Mucosa of descending colon (tissue), 3 donors: ENCODE results near the gene PNKD. TPM values are rescaled to one million over a fixed set of nuclear protein-coding genes. Genes with fewer than 3 reads are reported as not detected.
A peak's percentile ranks its signal among the peaks of the same experiment; 100 is the strongest.

ENCODE experiments used
- ATAC-seq: fragments of 200-7000 bp; cut with Tn5 transposase; one replicate; pipeline ENCODE4 v1.9.1; 2020; ENCODE audit warnings: mild to moderate bottlenecking, moderate library complexity
- DNase-seq, 3 donors: peaks; one replicate each; pipeline ENCODE4 v3.0.0-alpha.2; 2020
- H3K36me3 ChIP-seq: fragments of 200-600 bp; one replicate; pipeline ENCODE4 v1.8.0; 2021; ENCODE audit warnings: low read depth, mild to moderate bottlenecking
- H3K4me1 ChIP-seq: fragments of 200-600 bp; one replicate; pipeline ENCODE4 v1.8.0; 2021; ENCODE audit warnings: low read depth, mild to moderate bottlenecking
- H3K4me3 ChIP-seq: fragments of 200-600 bp; one replicate; pipeline ENCODE4 v1.8.0; 2021; ENCODE audit warnings: mild to moderate bottlenecking
- H3K9me3 ChIP-seq: fragments of 200-600 bp; one replicate; pipeline ENCODE4 v1.8.0; 2021; ENCODE audit warnings: mild to moderate bottlenecking
- intact Hi-C, 2 donors: fragments of 100-400 bp; cut with DNase I in 1 of 2; cut with micrococcal nuclease in 1 of 2; formaldehyde crosslinking; loops; one replicate each; pipeline versions ENCODE4 v1.11.0 to v1.11.1; 2022; cut with DNase I, micrococcal nuclease
- total RNA-seq, 3 donors: library from RNA; stranded (reverse); fragmentation: NEBNext Ultra II Directional in 2 of 3; extraction: Animal tissue kit (Norgen Biotek cat#: 25700) in 2 of 3; gene quantifications; one replicate each; pipeline versions ENCODE4 v1.2.1 to v1.2.4, GENCODE V29; 2021 to 2023
- TF ChIP-seq, protein P1 (sequence below): fragments of 200-600 bp; IDR thresholded peaks from one replicate; pipeline ENCODE4 v1.8.0; 2022; ENCODE audit warnings: antibody characterized with exemption, mild to moderate bottlenecking
- donor health status: DM: no; HTN: no; CAD: no; lungs with moderate emphysema.
- donor health status: DM: no; HTN: no; CAD: no.
- donor health status: DM: no; HTN: yes; CAD: no.

The PNKD gene
- total RNA-seq, 3 donors from 2014 or later: 77.1 to 101 (median 92.1) TPM

DNA sequence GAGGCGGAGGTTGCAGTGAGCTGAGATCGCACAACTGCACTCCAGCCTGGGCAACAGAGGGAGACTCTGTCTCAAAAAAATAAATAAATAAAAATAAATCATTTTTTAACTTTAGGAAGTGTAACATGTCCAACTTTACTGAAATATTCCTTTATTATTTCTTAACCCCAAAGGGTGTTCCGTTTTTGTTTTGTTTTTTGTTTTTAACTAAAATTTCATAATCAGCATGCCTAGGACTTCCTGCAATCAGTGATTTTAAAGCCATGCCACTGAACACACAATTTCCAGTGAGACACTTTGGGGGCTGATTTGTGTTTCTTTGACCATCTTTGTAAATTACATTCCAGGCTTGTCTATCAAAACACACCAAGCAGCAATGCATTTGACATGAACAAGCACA, 93.4 kb downstream of the PNKD start:
- Histone ChIP-seq H3K9me3 (no peaks in the 10 kb centered on the region), H3K4me3 (no peak overlapping the region), H3K36me3 (no peaks in the 10 kb centered on the region), H3K4me1 (peaks cover 7% of the 10 kb centered on the region)
- intact Hi-C loops: no loop called here
- no peak for ATAC-seq
- DNase-seq: no peak
- TF ChIP-seq, protein P1, sequence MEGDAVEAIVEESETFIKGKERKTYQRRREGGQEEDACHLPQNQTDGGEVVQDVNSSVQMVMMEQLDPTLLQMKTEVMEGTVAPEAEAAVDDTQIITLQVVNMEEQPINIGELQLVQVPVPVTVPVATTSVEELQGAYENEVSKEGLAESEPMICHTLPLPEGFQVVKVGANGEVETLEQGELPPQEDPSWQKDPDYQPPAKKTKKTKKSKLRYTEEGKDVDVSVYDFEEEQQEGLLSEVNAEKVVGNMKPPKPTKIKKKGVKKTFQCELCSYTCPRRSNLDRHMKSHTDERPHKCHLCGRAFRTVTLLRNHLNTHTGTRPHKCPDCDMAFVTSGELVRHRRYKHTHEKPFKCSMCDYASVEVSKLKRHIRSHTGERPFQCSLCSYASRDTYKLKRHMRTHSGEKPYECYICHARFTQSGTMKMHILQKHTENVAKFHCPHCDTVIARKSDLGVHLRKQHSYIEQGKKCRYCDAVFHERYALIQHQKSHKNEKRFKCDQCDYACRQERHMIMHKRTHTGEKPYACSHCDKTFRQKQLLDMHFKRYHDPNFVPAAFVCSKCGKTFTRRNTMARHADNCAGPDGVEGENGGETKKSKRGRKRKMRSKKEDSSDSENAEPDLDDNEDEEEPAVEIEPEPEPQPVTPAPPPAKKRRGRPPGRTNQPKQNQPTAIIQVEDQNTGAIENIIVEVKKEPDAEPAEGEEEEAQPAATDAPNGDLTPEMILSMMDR: no peak

DNA sequence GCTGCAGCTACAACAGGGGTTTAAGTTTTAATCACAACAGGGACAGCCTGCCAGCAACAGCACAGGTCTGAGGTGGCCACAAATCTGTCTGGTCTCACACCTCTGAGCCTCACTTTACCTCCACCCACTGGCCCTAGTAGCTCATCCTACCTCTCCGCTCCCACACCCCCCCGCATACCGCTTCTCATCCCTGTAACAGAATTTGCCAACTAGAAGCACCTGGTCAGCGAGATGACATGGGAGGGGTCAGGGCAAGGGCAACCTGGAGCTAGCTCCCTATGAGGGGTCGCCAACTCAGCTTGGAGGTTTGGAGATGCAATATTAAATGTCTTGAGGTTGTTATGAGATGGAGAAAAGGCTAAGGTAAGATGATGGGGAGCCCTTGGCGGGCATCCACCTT, 93.9 kb downstream of the PNKD start:
- TF ChIP-seq, protein P1: no peak
- no peaks in the 10 kb centered on the region for H3K9me3 ChIP-seq
- ATAC-seq: no peak
- intact Hi-C loops: no loop called here
- no peaks in the 10 kb centered on the region for H3K36me3 ChIP-seq
- H3K4me3 ChIP-seq: no peak overlapping the region
- no peak for DNase-seq
- peaks cover 9% of the 10 kb centered on the region for H3K4me1 ChIP-seq

DNA sequence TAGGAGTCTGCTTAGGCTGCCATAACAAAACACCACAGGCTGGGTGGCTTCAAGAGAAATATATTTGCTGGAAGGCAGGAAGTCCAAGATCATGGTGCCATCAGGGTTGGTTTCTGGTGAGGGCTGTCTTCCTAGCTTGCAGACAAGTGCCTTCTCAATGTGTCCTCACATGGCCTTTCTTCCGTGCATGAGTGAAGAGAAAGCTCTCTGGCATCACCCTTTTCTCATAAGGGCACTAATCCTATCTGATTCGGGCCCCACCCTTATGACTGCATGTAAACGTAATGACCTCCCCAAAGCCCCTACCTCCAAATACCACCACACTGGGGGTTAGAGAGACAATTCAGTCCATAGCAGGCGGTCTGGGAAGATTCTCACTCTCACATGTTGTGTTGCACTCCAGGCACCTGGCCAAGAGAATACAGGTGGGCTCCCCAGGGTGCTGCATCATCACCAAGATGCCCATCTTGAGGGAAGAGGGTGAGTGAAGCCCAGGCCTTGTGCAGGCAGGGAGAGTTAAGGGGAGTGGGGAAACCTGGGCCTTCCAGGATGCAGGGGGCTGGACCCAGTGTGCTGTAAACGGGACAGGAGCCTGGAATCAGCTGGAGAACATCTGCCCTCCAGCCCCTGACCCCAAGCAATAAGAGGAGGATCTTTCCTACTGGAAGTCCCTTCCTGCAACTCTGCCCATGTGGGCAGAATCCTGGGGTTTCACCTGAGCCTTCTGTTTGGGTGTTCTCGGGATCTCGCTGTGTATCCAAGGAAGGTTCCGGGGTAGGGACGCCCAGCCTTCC, 96.5 kb downstream of the PNKD start:
- DNase-seq (no peak), ATAC-seq (no peak)

DNA sequence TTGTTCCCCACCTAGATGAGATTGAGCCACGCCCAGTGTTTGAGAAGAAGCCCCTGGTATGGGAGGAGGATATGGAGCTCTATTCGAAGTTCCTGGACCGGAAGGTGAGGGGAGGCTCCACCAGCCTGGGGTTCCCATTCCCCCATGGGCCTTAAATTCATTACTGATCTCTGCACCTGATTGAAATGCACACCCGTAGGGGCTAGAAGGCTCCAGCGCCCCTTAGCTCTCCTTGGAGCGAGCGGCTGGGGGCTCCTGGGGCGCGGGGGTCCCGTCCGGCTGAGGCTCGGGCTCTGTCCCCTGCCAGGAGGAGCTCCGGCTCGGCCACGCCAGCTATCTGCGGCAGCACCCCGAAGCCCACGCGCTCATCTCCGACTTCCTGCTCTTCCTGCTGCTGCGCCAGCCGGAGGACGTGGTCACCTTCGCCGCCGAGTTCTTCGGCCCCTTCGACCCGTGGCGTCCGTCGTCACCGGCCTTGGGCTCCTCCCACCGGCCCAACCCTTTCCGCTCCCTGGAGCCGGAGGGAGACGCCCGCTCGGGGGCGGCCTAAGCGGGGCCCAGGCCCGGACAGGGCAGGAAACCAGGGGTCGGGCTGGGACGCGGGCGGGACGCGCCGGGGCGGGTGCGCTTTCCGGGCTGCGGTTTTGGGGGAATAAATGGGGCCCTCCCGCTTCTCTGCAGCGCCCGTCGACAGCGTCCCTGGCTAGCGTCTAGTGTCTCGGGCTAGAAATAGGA, 97.3 kb downstream of the PNKD start:
- H3K36me3 ChIP-seq: no peaks in the 10 kb centered on the region
- peak overlapping the region; percentile 39 for H3K4me3 ChIP-seq
- intact Hi-C loops: no loop called here
- H3K9me3 ChIP-seq: no peaks in the 10 kb centered on the region
- DNase-seq (peak; percentile 91 to 95 (median 94)), ATAC-seq (peak; percentile 95)
- TF ChIP-seq, protein P1: no peak
- peaks cover 9% of the 10 kb centered on the region for H3K4me1 ChIP-seq

More for the DNA sequence above, 96.5 kb downstream of the PNKD start:
- Histone ChIP-seq H3K36me3 (no peaks in the 10 kb centered on the region), H3K9me3 (no peaks in the 10 kb centered on the region), H3K4me1 (peaks cover 9% of the 10 kb centered on the region), H3K4me3 (no peak overlapping the region)
- TF ChIP-seq, protein P1: no peak
- intact Hi-C loops: no loop called here

DNA sequence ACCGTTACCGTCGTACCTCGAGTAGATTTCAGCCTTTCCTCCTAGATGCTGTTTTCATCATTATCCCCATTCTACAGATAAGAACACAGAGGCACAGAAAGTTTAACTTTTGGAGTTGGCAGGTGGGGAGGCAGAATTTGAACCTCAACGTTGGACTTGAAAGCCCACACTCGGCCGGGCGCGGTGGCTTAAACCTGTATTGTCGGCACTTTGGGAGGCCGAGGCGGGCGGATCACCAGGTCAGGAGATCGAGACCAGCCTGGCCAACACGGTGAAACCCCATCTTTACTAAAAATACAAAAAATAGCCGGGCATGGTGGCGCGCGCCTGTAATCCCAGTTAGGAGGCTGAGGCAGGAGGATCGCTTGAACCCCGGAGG, 97.8 kb downstream of the PNKD start:
- no peaks in the 10 kb centered on the region for H3K36me3 ChIP-seq
- no peaks in the 10 kb centered on the region for H3K9me3 ChIP-seq
- ATAC-seq (no peak), DNase-seq (no peak)
- peaks cover 9% of the 10 kb centered on the region for H3K4me1 ChIP-seq
- H3K4me3 ChIP-seq: peak overlapping the region; percentile 39
- TF ChIP-seq, protein P1: no peak
- intact Hi-C loops: no loop called here
